NCI-H226 (cell line): ENCODE results near the gene GBGT1.

Experiments used
- DNase-seq: peaks from one replicate; pipeline ENCODE4 v3.0.0-alpha.2; 2015

The GBGT1 gene

GRCh38 chr9:133160742-133161546 lies 2.8 kb downstream of the GBGT1 start:
- no peak for DNase-seq

GRCh38 chr9:133158695-133159094 lies 5.0 kb downstream of the GBGT1 start:
- no peak for DNase-seq

- DNase-seq = no peak
Observed at GRCh38 chr9:133155156-133155555, 8.6 kb downstream of the GBGT1 start.

GRCh38 chr9:133154097-133154989 lies 9.4 kb downstream of the GBGT1 start:
- no peak for DNase-seq

GRCh38 chr9:133153227-133154096 lies 10.3 kb downstream of the GBGT1 start:
- DNase-seq = no peak

- no peak for DNase-seq
Observed at GRCh38 chr9:133151601-133152525, 11.9 kb downstream of the GBGT1 start.

GRCh38 chr9:133151041-133151440 lies 12.7 kb downstream of the GBGT1 start:
- DNase-seq = no peak

GRCh38 chr9:133149130-133150015 lies 14.3 kb downstream of the GBGT1 start:
- DNase-seq = peak; percentile 88

GRCh38 chr9:133148199-133149129 lies 15.2 kb downstream of the GBGT1 start:
- peak; percentile 5 for DNase-seq

- DNase-seq = peak; percentile 36
Observed at GRCh38 chr9:133147412-133148198, 16.1 kb downstream of the GBGT1 start.

- no peak for DNase-seq
Observed at GRCh38 chr9:133146746-133147411, 16.8 kb downstream of the GBGT1 start.

- DNase-seq = no peak
Observed at GRCh38 chr9:133144904-133145851, 18.5 kb downstream of the GBGT1 start.

GRCh38 chr9:133144142-133144903 lies 19.4 kb downstream of the GBGT1 start:
- peak; percentile 13 for DNase-seq

- DNase-seq = no peak
Observed at GRCh38 chr9:133143639-133144141, 20.0 kb downstream of the GBGT1 start.

GRCh38 chr9:133142684-133143622 lies 20.8 kb downstream of the GBGT1 start:
- no peak for DNase-seq
